Measurements from ENCODE around the gene HHEX.

Gene HHEX

GRCh38 chr10:92688927-92689662, 660 bp upstream of the HHEX start:
- H3K36me3 Mint-ChIP-seq (ENCODE audit: low read depth), result no peaks in the 10 kb centered on the region
- H3K27me3 Mint-ChIP-seq, result peaks cover 77% of the 10 kb centered on the region
- DNase-seq, result peak; percentile 60
- peak overlapping the region; percentile 61 for H3K4me3 Mint-ChIP-seq
- peak overlapping the region; percentile 8 for H3K27ac Mint-ChIP-seq
- H3K4me1 Mint-ChIP-seq (ENCODE audit: low read depth), result peaks cover 28% of the 10 kb centered on the region
- no peaks in the 10 kb centered on the region for H3K9me3 Mint-ChIP-seq

GRCh38 chr10:92690211-92690914, 608 bp downstream of the HHEX start:
- no peaks in the 10 kb centered on the region for H3K36me3 Mint-ChIP-seq (ENCODE audit: low read depth)
- peaks cover 28% of the 10 kb centered on the region for H3K4me1 Mint-ChIP-seq (ENCODE audit: low read depth)
- H3K9me3 Mint-ChIP-seq, result no peaks in the 10 kb centered on the region
- H3K27ac Mint-ChIP-seq, result no peak overlapping the region
- H3K4me3 Mint-ChIP-seq, result peak overlapping the region; percentile 60
- peak; percentile 76 for DNase-seq
- peaks cover 77% of the 10 kb centered on the region for H3K27me3 Mint-ChIP-seq

- Mint-ChIP-seq H3K27ac (no peak overlapping the region), H3K36me3 (ENCODE audit: low read depth) (no peaks in the 10 kb centered on the region), H3K4me3 (peak overlapping the region; percentile 60), H3K9me3 (no peaks in the 10 kb centered on the region), H3K4me1 (ENCODE audit: low read depth) (peaks cover 28% of the 10 kb centered on the region), H3K27me3 (peaks cover 76% of the 10 kb centered on the region)
- DNase-seq, result no peak
Observed at GRCh38 chr10:92690915-92691590, 1.3 kb downstream of the HHEX start.

- Mint-ChIP-seq H3K9me3 (no peaks in the 10 kb centered on the region), H3K36me3 (ENCODE audit: low read depth) (no peaks in the 10 kb centered on the region), H3K27ac (peak overlapping the region; percentile 2), H3K4me3 (peak overlapping the region; percentile 27), H3K27me3 (peaks cover 76% of the 10 kb centered on the region), H3K4me1 (ENCODE audit: low read depth) (peaks cover 28% of the 10 kb centered on the region)
- peak; percentile 48 for DNase-seq
Observed at GRCh38 chr10:92691591-92692079, 1.9 kb downstream of the HHEX start.

GRCh38 chr10:92692080-92692671, 2.4 kb downstream of the HHEX start:
- H3K4me3 Mint-ChIP-seq, result no peak overlapping the region

GRCh38 chr10:92692697-92693533, 3.2 kb downstream of the HHEX start:
- Mint-ChIP-seq H3K9me3 (no peaks in the 10 kb centered on the region), H3K27ac (no peak overlapping the region), H3K4me1 (ENCODE audit: low read depth) (peaks cover 28% of the 10 kb centered on the region), H3K4me3 (no peak overlapping the region), H3K36me3 (ENCODE audit: low read depth) (no peaks in the 10 kb centered on the region), H3K27me3 (peaks cover 79% of the 10 kb centered on the region)
- no peak for DNase-seq

More at GRCh38 chr10:92692080-92692671, 2.4 kb downstream of the HHEX start:
- Mint-ChIP-seq H3K36me3 (ENCODE audit: low read depth) (no peaks in the 10 kb centered on the region), H3K4me1 (ENCODE audit: low read depth) (peaks cover 28% of the 10 kb centered on the region), H3K27me3 (peaks cover 77% of the 10 kb centered on the region), H3K27ac (peak overlapping the region; percentile 2), H3K9me3 (no peaks in the 10 kb centered on the region)
- DNase-seq, result no peak

GRCh38 chr10:92693534-92693893, 3.8 kb downstream of the HHEX start:
- Mint-ChIP-seq H3K4me1 (ENCODE audit: low read depth) (peaks cover 33% of the 10 kb centered on the region), H3K4me3 (no peak overlapping the region), H3K27ac (no peak overlapping the region), H3K36me3 (ENCODE audit: low read depth) (no peaks in the 10 kb centered on the region), H3K27me3 (peaks cover 79% of the 10 kb centered on the region), H3K9me3 (no peaks in the 10 kb centered on the region)
- DNase-seq, result no peak

GRCh38 chr10:92695679-92696605, 6.2 kb downstream of the HHEX start:
- Mint-ChIP-seq H3K9me3 (no peaks in the 10 kb centered on the region), H3K4me1 (ENCODE audit: low read depth) (peaks cover 34% of the 10 kb centered on the region), H3K27ac (no peak overlapping the region), H3K4me3 (no peak overlapping the region), H3K36me3 (ENCODE audit: low read depth) (no peaks in the 10 kb centered on the region), H3K27me3 (peaks cover 87% of the 10 kb centered on the region)
- DNase-seq, result no peak

- Mint-ChIP-seq H3K36me3 (ENCODE audit: low read depth) (no peaks in the 10 kb centered on the region), H3K9me3 (no peaks in the 10 kb centered on the region), H3K4me3 (no peak overlapping the region), H3K27me3 (peaks cover 87% of the 10 kb centered on the region), H3K4me1 (ENCODE audit: low read depth) (peaks cover 26% of the 10 kb centered on the region), H3K27ac (no peak overlapping the region)
- no peak for DNase-seq
Observed at GRCh38 chr10:92696606-92697383, 7.0 kb downstream of the HHEX start.

- H3K4me3 Mint-ChIP-seq, result no peak overlapping the region
- peaks cover 86% of the 10 kb centered on the region for H3K27me3 Mint-ChIP-seq
- peaks cover 17% of the 10 kb centered on the region for H3K4me1 Mint-ChIP-seq (ENCODE audit: low read depth)
- no peaks in the 10 kb centered on the region for H3K36me3 Mint-ChIP-seq (ENCODE audit: low read depth)
- no peak for DNase-seq
- no peak overlapping the region for H3K27ac Mint-ChIP-seq
- no peaks in the 10 kb centered on the region for H3K9me3 Mint-ChIP-seq
Observed at GRCh38 chr10:92697663-92698511, 8.1 kb downstream of the HHEX start.

- peak overlapping the region; percentile 82 for H3K4me3 Mint-ChIP-seq
- no peak for DNase-seq
- H3K27ac Mint-ChIP-seq, result no peak overlapping the region
- peaks cover 86% of the 10 kb centered on the region for H3K27me3 Mint-ChIP-seq
- no peaks in the 10 kb centered on the region for H3K9me3 Mint-ChIP-seq
- H3K4me1 Mint-ChIP-seq (ENCODE audit: low read depth), result peaks cover 17% of the 10 kb centered on the region
- no peaks in the 10 kb centered on the region for H3K36me3 Mint-ChIP-seq (ENCODE audit: low read depth)
Observed at GRCh38 chr10:92699193-92699517, 9.4 kb downstream of the HHEX start.

Measured in activated T-cell treated with anti-CD3 and anti-CD28 coated beads, Interleukin-2, amount 50 U/mL, for 24 hours (primary cell).